HG03469 (cell line): ENCODE measurements around the gene NT5C2.

Experiments
- ATAC-seq: cut with Tn5 transposase; IDR thresholded peaks from one replicate; pipeline ENCODE4 v1.9.1; 2021; ENCODE audit warnings: mild to moderate bottlenecking, moderate library complexity, moderate number of reproducible peaks; ENCODE audit not compliant: unreplicated experiment

Gene NT5C2

GRCh38 chr10:103125323-103126267, 67.5 kb downstream of the NT5C2 start:
- ATAC-seq: peak; percentile 72

GRCh38 chr10:103124420-103125096, 68.5 kb downstream of the NT5C2 start:
- ATAC-seq: no peak

- no peak for ATAC-seq
Observed at GRCh38 chr10:103123282-103124024, 69.6 kb downstream of the NT5C2 start.

- no peak for ATAC-seq
Observed at GRCh38 chr10:103120977-103121735, 71.9 kb downstream of the NT5C2 start.

GRCh38 chr10:103120546-103120945, 72.5 kb downstream of the NT5C2 start:
- ATAC-seq: no peak

DNA sequence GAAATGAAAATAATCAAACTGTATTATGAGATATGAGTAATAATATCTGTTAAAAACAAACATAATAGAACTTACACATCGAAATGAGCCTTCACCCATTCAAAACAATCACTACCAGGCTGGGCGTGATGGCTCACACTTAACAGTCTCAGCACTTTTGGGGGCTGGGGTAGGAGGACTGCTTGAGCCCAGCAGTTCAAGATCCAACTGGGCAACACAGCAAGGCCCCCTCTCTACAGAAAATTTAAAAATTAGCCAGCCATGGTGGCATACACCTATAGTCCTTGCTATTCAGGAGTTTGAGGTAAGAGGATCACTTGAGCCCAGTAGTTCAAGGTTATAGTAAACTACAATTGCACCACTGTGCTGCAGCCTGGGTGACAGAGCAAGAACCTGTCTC, 75.8 kb downstream of the NT5C2 start:
- no peak for ATAC-seq

- ATAC-seq: no peak
Observed at GRCh38 chr10:103114876-103115275, 78.2 kb downstream of the NT5C2 start.

GRCh38 chr10:103111918-103112877, 80.9 kb downstream of the NT5C2 start:
- no peak for ATAC-seq

GRCh38 chr10:103111031-103111917, 81.8 kb downstream of the NT5C2 start:
- no peak for ATAC-seq

DNA sequence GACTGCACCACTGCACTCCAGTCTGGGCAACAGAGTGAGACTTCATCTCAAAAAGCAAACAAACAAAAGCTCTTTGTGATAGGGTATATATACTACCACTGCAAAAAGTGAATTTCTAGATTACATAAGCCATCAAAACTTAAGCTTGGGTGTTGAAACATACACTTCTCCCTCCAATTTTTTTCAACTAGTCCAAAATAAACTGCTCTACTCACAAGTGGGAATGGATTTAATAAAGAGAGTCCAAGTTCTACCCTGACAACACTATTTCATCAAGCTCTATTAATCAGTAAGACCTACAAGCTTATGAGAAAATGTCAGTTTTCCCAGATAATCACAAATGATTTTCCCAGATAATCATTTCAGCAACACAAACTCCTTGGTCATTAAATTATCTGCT, 82.7 kb downstream of the NT5C2 start:
- ATAC-seq: no peak

GRCh38 chr10:103109821-103110220, 83.3 kb downstream of the NT5C2 start:
- ATAC-seq: no peak

- ATAC-seq: no peak
Observed at GRCh38 chr10:103106539-103106938, 86.5 kb downstream of the NT5C2 start.

GRCh38 chr10:103105462-103105861, 87.6 kb downstream of the NT5C2 start:
- ATAC-seq: no peak

DNA sequence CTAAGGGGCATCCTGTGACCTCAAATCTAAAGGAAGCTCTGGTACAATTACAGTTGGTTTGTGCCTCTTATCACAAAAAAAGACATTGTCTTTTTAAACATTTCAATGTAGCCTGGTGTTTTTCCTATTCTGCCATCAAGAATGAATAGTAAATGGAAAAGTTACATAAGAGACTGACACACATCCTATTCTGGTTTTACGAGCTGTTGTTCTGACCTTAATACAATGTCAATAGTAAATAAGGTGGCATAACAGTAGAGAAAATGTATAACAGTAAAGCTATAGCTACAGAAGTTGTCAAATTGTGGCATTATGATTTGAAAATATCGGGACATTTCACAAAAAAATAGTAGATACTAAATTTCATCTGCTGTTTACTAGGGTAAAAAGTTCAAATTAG, 88.4 kb downstream of the NT5C2 start:
- ATAC-seq: no peak

- ATAC-seq: no peak
Observed at GRCh38 chr10:103103989-103104388, 89.1 kb downstream of the NT5C2 start.

DNA sequence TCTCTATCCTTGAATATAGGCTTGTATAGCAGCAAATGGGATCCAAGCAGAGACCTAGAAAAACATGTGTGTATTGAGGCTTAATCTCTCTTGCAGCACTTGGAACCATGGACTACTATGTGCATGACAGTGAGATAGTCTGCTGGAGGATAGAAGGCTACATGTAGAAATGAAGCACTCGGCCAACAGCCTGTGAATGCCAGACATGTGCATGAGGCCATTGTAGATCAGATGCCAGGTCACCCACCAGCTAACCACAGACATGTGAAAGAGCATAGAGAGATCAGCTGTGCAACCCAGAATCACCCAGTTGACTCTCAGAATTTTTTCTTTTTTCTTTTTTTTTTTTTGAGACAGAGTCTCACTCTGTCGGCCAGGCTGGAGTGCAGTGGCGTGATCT, 90.9 kb downstream of the NT5C2 start:
- no peak for ATAC-seq

- ATAC-seq: no peak
Observed at GRCh38 chr10:103100620-103101019, 92.5 kb downstream of the NT5C2 start.

DNA sequence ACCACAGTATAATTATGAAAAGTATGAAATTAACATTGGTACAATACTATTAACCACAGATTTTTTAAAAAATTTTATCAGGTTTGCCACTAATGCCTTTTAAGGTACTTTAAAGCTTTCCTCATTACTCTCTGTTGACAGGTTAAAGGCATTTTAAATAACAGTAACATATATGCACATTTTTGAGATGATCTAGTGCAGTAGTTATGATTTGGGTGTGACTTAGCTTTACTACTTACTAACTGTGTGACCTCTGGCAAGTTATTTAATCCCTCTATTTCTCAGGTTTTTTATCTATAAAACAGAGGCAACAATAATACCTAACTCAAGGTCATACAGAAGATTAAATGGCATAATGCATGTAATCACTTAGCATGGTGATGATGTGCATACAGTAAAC, 94.8 kb downstream of the NT5C2 start:
- ATAC-seq: no peak

GRCh38 chr10:103096130-103096529, 96.9 kb downstream of the NT5C2 start:
- ATAC-seq: no peak
